K562 (cell line): Measurements from ENCODE around the gene PSMB8. TPM values are rescaled to one million over a fixed set of nuclear protein-coding genes. Genes with fewer than 3 reads are reported as not detected.

Source experiments
- CHD1 ChIP-seq: fragments of 200-600 bp; sonication (generic); IDR thresholded peaks from one replicate; pipeline ENCODE4 v1.6.1; 2012; ENCODE audit warnings: mild to moderate bottlenecking, moderate library complexity, low read length, inconsistent platforms
- MGA ChIP-seq: fragments of 450-650 bp; IDR thresholded peaks from 2 replicates; pipeline ENCODE4 v1.6.1; 2016; ENCODE audit warnings: mild to moderate bottlenecking, moderate library complexity
- polyA plus RNA-seq, 8 experiments: library from polyadenylated mRNA; depleted of rRNA in 4 of 8; stranded (reverse) in 5 of 8; unstranded in 3 of 8; fragments of >200 nt; fragmentation: Nextera tagmentation in 2 of 8; fragmentation: Illumina TruSeq in 1 of 8; extraction: Ambion mirVana in 2 of 8; extraction: Trizol in 1 of 8; gene quantifications; 2 replicates each; pipeline versions ENCODE4 v1.2.1 to v1.2.3, GENCODE V29; 2011 to 2014; ENCODE audit warnings: inconsistent platforms in 1 of 8, missing spikeins in 1 of 8
- total RNA-seq, 7 experiments: library from RNA; depleted of rRNA in 6 of 7; stranded (reverse); fragments of >200 nt in 6 of 7; fragmentation: Illumina TruSeq in 2 of 7; extraction: Trizol in 2 of 7; gene quantifications; 2 replicates each; pipeline versions ENCODE4 v1.2.1 to v1.2.3, GENCODE V29; 2011 to 2021; ENCODE audit warnings: low replicate concordance in 1 of 7

PSMB8 gene
- total and polyA plus RNA-seq, 9 of the 15 experiments (the other 6 are each of a cell fraction or from before 2014, with no cell fraction given), result 0.71 to 4.0 (median 2.4) TPM

GRCh38 chr6:32815115-32815514 lies 28.7 kb downstream of the PSMB8 start (continued):
- TF ChIP-seq MGA, result no peak
- no peak for TF ChIP-seq CHD1
